IMR-90 (cell line): Measurements from ENCODE around the gene PGLYRP2. TPM values are rescaled to one million over a fixed set of nuclear protein-coding genes. Genes with fewer than 3 reads are reported as not detected.

Experiments used
- ATAC-seq: fragments of 200-7000 bp; cut with Tn5 transposase; 2 replicates; pipeline ENCODE4 v1.9.1; 2020; ENCODE audit warnings: low read depth, mild to moderate bottlenecking, moderate library complexity
- BruUV-seq: library from RNA; stranded (reverse); fragments of 400-500 nt; replicated peaks from 2 replicates; lab custom pipeline; 2021; lab: Mats Ljungman, UMichigan
- CTCF ChIA-PET: fragments of 300-600 bp; formaldehyde crosslinking; extraction: SDS; loops from one replicate; lab custom pipeline; 2021; ENCODE audit warnings: antibody characterized with exemption; lab: Yijun Ruan, JAX
- POLR2A ChIA-PET: fragments of 300-600 bp; sonication (Branson Sonifier 250); formaldehyde crosslinking; loops from one replicate; lab custom pipeline; 2022; ENCODE audit warnings: antibody characterized with exemption; ENCODE audit not compliant: unreplicated experiment; lab: Charles Lee
- DNase-seq: peaks from one replicate; pipeline ENCODE4 v3.0.0; 2013
- H2AFZ ChIP-seq: replicated peaks from 2 replicates; pipeline ENCODE3; 2013; ENCODE audit warnings: low read length, mild to moderate bottlenecking; ENCODE audit not compliant: poor library complexity
- H2AK5ac ChIP-seq: 2 replicates; pipeline ENCODE4 v1.6.1; 2013; ENCODE audit warnings: low read depth, low read length, inconsistent platforms
- H2AK9ac ChIP-seq: replicated peaks from 2 replicates; pipeline ENCODE3; 2013; ENCODE audit warnings: mild to moderate bottlenecking, low read depth, low read length, moderate library complexity; ENCODE audit not compliant: poor library complexity
- H2BK120ac ChIP-seq: 2 replicates; pipeline ENCODE4 v1.6.1; 2013; ENCODE audit warnings: low read depth, low read length, inconsistent platforms
- H2BK15ac ChIP-seq: 3 replicates; pipeline ENCODE4 v1.6.1; 2013; ENCODE audit warnings: low read depth, low read length, inconsistent platforms
- H2BK20ac ChIP-seq: 2 replicates; pipeline ENCODE4 v1.6.1; 2013; ENCODE audit warnings: low read depth, mild to moderate bottlenecking, inconsistent platforms, low read length, moderate library complexity
- H2BK5ac ChIP-seq: 2 replicates; pipeline ENCODE4 v1.6.1; 2013; ENCODE audit warnings: mild to moderate bottlenecking, low read depth, low read length, inconsistent platforms; ENCODE audit not compliant: poor library complexity, severe bottlenecking
- H3K14ac ChIP-seq: replicated peaks from 2 replicates; pipeline ENCODE4 v1.6.1; 2013; ENCODE audit warnings: low read depth, low read length, inconsistent platforms
- H3K18ac ChIP-seq: 2 replicates; pipeline ENCODE4 v1.6.1; 2013; ENCODE audit warnings: low read depth, low read length, control low read depth
- H3K23ac ChIP-seq: 2 replicates; pipeline ENCODE4 v1.6.1; 2013; ENCODE audit warnings: low read depth, low read length, inconsistent platforms
- H3K27ac ChIP-seq: 2 replicates; pipeline ENCODE4 v1.5.1; 2013; ENCODE audit warnings: mild to moderate bottlenecking, control low read depth, low read length; ENCODE audit not compliant: insufficient read depth
- H3K27me3 ChIP-seq: 2 replicates; pipeline ENCODE4 v1.6.1; 2013; ENCODE audit warnings: low read length; ENCODE audit not compliant: control insufficient read depth, insufficient read depth
- H3K36me3 ChIP-seq: 2 replicates; pipeline ENCODE4 v1.6.1; 2013; ENCODE audit warnings: low read length, mixed read lengths; ENCODE audit not compliant: control insufficient read depth, insufficient read depth
- H3K4ac ChIP-seq: 2 replicates; pipeline ENCODE4 v1.6.1; 2013; ENCODE audit warnings: low read depth, low read length, inconsistent platforms
- H3K4me1 ChIP-seq: 2 replicates; pipeline ENCODE4 v1.6.1; 2013; ENCODE audit warnings: low read length, mixed read lengths; ENCODE audit not compliant: control insufficient read depth, insufficient read depth
- H3K4me2 ChIP-seq: 2 replicates; pipeline ENCODE4 v1.6.1; 2013; ENCODE audit warnings: low read depth, mild to moderate bottlenecking, control low read depth, low read length, moderate library complexity
- H3K4me3 ChIP-seq: 2 replicates; pipeline ENCODE4 v1.5.1; 2013; ENCODE audit warnings: low read depth, mild to moderate bottlenecking, control low read depth, low read length, moderate library complexity; ENCODE audit not compliant: insufficient read depth
- H3K56ac ChIP-seq: 2 replicates; pipeline ENCODE4 v1.6.1; 2013; ENCODE audit warnings: low read length, inconsistent platforms; ENCODE audit not compliant: insufficient read depth; ENCODE audit errors: extremely low read depth
- H3K79me1 ChIP-seq, 2 experiments: 2 replicates each; pipeline ENCODE4 v1.6.1; 2013; ENCODE audit warnings: low read length in 2 of 2, inconsistent platforms in 1 of 2, low read depth in 1 of 2
- H3K9ac ChIP-seq: 2 replicates; pipeline ENCODE4 v1.6.1; 2013; ENCODE audit warnings: low read depth, low read length, control low read depth
- H3K9me1 ChIP-seq: 2 replicates; pipeline ENCODE4 v1.6.1; 2013; ENCODE audit warnings: low read length, inconsistent platforms; ENCODE audit not compliant: insufficient read depth
- H3K9me3 ChIP-seq: 2 replicates; pipeline ENCODE4 v1.6.1; 2013; ENCODE audit warnings: low read length; ENCODE audit not compliant: control insufficient read depth, insufficient read depth
- H4K20me1 ChIP-seq: 2 replicates; pipeline ENCODE4 v1.6.1; 2013; ENCODE audit warnings: low read length, inconsistent platforms; ENCODE audit not compliant: insufficient read depth
- H4K5ac ChIP-seq: 2 replicates; pipeline ENCODE4 v1.6.1; 2013; ENCODE audit warnings: mild to moderate bottlenecking, low read depth, low read length, control low read depth
- H4K8ac ChIP-seq, 2 experiments: 2 replicates each; pipeline ENCODE4 v1.6.1; 2013; ENCODE audit warnings: low read depth in 2 of 2, low read length in 2 of 2, control low read depth in 1 of 2, inconsistent platforms in 1 of 2
- H4K91ac ChIP-seq: 2 replicates; pipeline ENCODE4 v1.6.1; 2013; ENCODE audit warnings: low read depth, low read length, inconsistent platforms; ENCODE audit not compliant: insufficient read depth
- BHLHE40 ChIP-seq: fragments of 150-350 bp; IDR thresholded peaks from 2 replicates; pipeline ENCODE4 v1.6.1; 2016; ENCODE audit warnings: mild to moderate bottlenecking, low read depth, low read length
- CEBPB ChIP-seq: IDR thresholded peaks from 2 replicates; pipeline ENCODE4 v1.6.1; 2012; ENCODE audit warnings: low read depth, low read length, improper control_type of control experiment
- CHD1 ChIP-seq: IDR thresholded peaks from 2 replicates; pipeline ENCODE4 v1.6.1; 2012; ENCODE audit warnings: low read depth, low read length, improper control_type of control experiment
- FOS ChIP-seq: fragments of 150-350 bp; IDR thresholded peaks from 2 replicates; pipeline ENCODE4 v1.6.1; 2016; ENCODE audit warnings: low read depth, low read length
- MAFK ChIP-seq: IDR thresholded peaks from 2 replicates; pipeline ENCODE4 v1.6.1; 2012; ENCODE audit warnings: low read depth, low read length, improper control_type of control experiment
- MXI1 ChIP-seq: IDR thresholded peaks from 2 replicates; pipeline ENCODE4 v1.6.1; 2012; ENCODE audit warnings: low read depth, mild to moderate bottlenecking, low read length, moderate library complexity, borderline replicate concordance
- NFE2L2 ChIP-seq: fragments of 150-350 bp; IDR thresholded peaks from 2 replicates; pipeline ENCODE4 v1.6.1; 2016; ENCODE audit warnings: low read depth, mild to moderate bottlenecking, low read length
- POLR2A ChIP-seq: IDR thresholded peaks from 2 replicates; pipeline ENCODE4 v1.6.1; 2012; ENCODE audit warnings: mild to moderate bottlenecking, low read depth, low read length
- RAD21 ChIP-seq: IDR thresholded peaks from 2 replicates; pipeline ENCODE4 v1.6.1; 2012; ENCODE audit warnings: low read length, improper control_type of control experiment
- RCOR1 ChIP-seq: IDR thresholded peaks from 2 replicates; pipeline ENCODE4 v1.6.1; 2012; ENCODE audit warnings: mild to moderate bottlenecking, low read length, improper control_type of control experiment; ENCODE audit not compliant: insufficient replicate concordance
- RFX5 ChIP-seq: IDR thresholded peaks from 2 replicates; pipeline ENCODE4 v1.8.0; 2012; ENCODE audit warnings: low read depth, mild to moderate bottlenecking, low read length, moderate library complexity
- SMC3 ChIP-seq: fragments of 150-350 bp; IDR thresholded peaks from 2 replicates; pipeline ENCODE4 v1.6.1; 2016; ENCODE audit warnings: low read depth, mild to moderate bottlenecking, antibody characterized with exemption, low read length, moderate library complexity
- WGBS, 2 experiments: methylation state at CpG; one replicate each; pipeline versions ENCODE4 v1.1.5 to v1.1.7; 2013; ENCODE audit warnings: missing lambda C conversion rate in 2 of 2; ENCODE audit not compliant: insufficient read length in 1 of 2; ENCODE audit errors: extremely low coverage in 2 of 2; 5-methylcytosine and 5-hydroxymethylcytosine counted together
- dilution Hi-C: fragments of 300-500 bp; cut with HindIII; formaldehyde crosslinking; loops from one replicate; pipeline ENCODE4 v1.14.3; 2018; ENCODE audit warnings: low sequenced_read_pairs; ENCODE audit not compliant: unreplicated experiment
- in situ Hi-C: fragments of 300-500 bp; cut with MboI; formaldehyde crosslinking; loops from 3 replicates; pipeline ENCODE4 v1.14.3; 2019; ENCODE audit warnings: low sequenced_read_pairs, inconsistent platforms, mixed read lengths
- intact Hi-C: fragments of 100-400 bp; cut with micrococcal nuclease; formaldehyde crosslinking; loops from 2 replicates; pipeline ENCODE4 v1.10.0; 2022
- polyA plus RNA-seq, 3 experiments: library from polyadenylated mRNA; depleted of rRNA; stranded (reverse); fragments of >200 nt; gene quantifications; 2 replicates each; pipeline ENCODE4 v1.2.3, GENCODE V29; 2012; ENCODE audit warnings: low replicate concordance in 1 of 3
- total RNA-seq: library from RNA; depleted of rRNA; stranded (reverse); fragments of >200 nt; gene quantifications from 2 replicates; pipeline ENCODE4 v1.2.3, GENCODE V29; 2012
- TF ChIP-seq, protein P1 (sequence below): fragments of 150-350 bp; IDR thresholded peaks from 2 replicates; pipeline ENCODE4 v1.6.1; 2016; ENCODE audit warnings: low read depth, mild to moderate bottlenecking, low read length, moderate library complexity, borderline replicate concordance
- TF ChIP-seq, protein P2 (sequence below): conservative IDR thresholded peaks from 2 replicates; pipeline ENCODE4 v1.5.1; 2012; ENCODE audit warnings: mild to moderate bottlenecking, low read depth, low read length, improper control_type of control experiment
- TF ChIP-seq, protein P3 (sequence below): fragments of 150-350 bp; IDR thresholded peaks from 2 replicates; pipeline ENCODE4 v1.6.1; 2017; ENCODE audit warnings: mild to moderate bottlenecking, antibody characterized with exemption, low read length, low read depth

The PGLYRP2 gene
- total and polyA plus RNA-seq, 2 of the 4 experiments (the other 2 are of a cell fraction) = not detected

DNA sequence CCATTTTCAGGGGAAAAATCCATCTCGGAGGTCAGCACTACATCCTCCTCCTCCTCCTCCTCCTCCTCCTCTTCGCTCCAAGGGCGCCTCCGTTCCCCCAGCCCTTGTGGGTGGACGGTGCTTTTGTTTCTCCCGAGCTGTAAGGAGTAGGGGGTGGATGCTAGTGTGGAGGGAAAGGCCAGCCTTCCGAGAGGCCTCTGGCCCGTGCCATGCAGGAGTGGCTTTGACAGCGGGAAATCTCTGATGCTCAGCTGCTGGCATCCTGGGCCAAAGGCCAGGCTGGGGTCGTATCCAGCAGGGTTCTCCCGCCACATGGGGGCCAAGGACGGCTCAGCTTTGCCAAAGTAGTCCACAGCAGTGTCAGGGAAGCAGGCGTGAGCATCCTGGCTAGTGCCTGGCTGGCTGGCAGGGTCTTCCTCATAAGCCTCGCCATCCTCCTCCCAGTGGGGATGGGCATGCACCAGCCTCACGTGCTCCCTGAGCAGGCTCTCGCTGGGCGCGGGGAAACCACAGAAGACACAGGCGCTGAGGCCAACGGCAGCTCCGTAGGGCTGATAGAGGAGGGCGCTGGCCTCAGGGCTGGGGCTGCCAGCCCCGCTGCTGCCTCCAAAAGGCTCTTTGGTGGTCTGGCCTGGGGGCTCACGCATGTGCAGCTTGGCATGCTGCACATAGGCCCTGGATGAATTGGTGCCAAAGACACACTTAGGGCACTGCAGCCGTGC, 40.1 kb downstream of the PGLYRP2 start:
- intact Hi-C loops = loop anchor here (5.0 kb wide), 1 partner anchor 347 kb away; no protein-coding TSS in a partner anchor
- no peak overlapping the region for H2AK9ac ChIP-seq
- no peak overlapping the region for H3K27ac ChIP-seq
- 80% methylated on average over 13 of the region's 25 CpGs; no CpG with 5 or more reads in 1 of the 2 experiments for WGBS, 2 experiments
- H4K5ac ChIP-seq = no peak overlapping the region
- BruUV-seq = no TSS peak
- H2BK5ac ChIP-seq = no peak overlapping the region
- H3K14ac ChIP-seq = no peak overlapping the region
- H2AFZ ChIP-seq = no peak overlapping the region
- dilution Hi-C loops = no loop called here
- no peak overlapping the region for H2AK5ac ChIP-seq
- CTCF ChIA-PET = no interaction called here
- H3K4me1 ChIP-seq = peaks cover 13% of the 10 kb centered on the region
- H3K4me2 ChIP-seq = no peak overlapping the region
- no peak overlapping the region for H3K23ac ChIP-seq
- H3K79me1 ChIP-seq = no peaks in the 10 kb centered on the region; a peak in 1 of 4 replicates
- no peak overlapping the region for H2BK120ac ChIP-seq
- no peak overlapping the region for H3K4ac ChIP-seq
- H4K91ac ChIP-seq = no peak overlapping the region
- H2BK20ac ChIP-seq = no peak overlapping the region
- H3K9me3 ChIP-seq = no peaks in the 10 kb centered on the region
- DNase-seq (no peak), ATAC-seq (no peak)
- H3K36me3 ChIP-seq = no peaks in the 10 kb centered on the region
- H3K9me1 ChIP-seq = no peaks in the 10 kb centered on the region
- H4K20me1 ChIP-seq = no peaks in the 10 kb centered on the region
- no peak overlapping the region for H4K8ac ChIP-seq
- H2BK15ac ChIP-seq = no peak overlapping the region
- no peaks in the 10 kb centered on the region for H3K27me3 ChIP-seq
- POLR2A ChIA-PET = no interaction called here
- no peak overlapping the region for H3K9ac ChIP-seq
- H3K56ac ChIP-seq = no peak overlapping the region
- H3K18ac ChIP-seq = no peak overlapping the region
- in situ Hi-C loops = loop anchor here (25.0 kb wide), 1 partner anchor 877 kb away; the partner anchor contains the start of gene NDUFB7
- no peak overlapping the region for H3K4me3 ChIP-seq
- TF ChIP-seq, protein P1, sequence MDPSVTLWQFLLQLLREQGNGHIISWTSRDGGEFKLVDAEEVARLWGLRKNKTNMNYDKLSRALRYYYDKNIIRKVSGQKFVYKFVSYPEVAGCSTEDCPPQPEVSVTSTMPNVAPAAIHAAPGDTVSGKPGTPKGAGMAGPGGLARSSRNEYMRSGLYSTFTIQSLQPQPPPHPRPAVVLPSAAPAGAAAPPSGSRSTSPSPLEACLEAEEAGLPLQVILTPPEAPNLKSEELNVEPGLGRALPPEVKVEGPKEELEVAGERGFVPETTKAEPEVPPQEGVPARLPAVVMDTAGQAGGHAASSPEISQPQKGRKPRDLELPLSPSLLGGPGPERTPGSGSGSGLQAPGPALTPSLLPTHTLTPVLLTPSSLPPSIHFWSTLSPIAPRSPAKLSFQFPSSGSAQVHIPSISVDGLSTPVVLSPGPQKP = no peak
- TF ChIP-seq FOS = no peak
- no peak for TF ChIP-seq MXI1
- no peak for TF ChIP-seq RFX5
- no peak for TF ChIP-seq RCOR1
- no peak for TF ChIP-seq POLR2A
- no peak for TF ChIP-seq BHLHE40
- TF ChIP-seq, protein P2, sequence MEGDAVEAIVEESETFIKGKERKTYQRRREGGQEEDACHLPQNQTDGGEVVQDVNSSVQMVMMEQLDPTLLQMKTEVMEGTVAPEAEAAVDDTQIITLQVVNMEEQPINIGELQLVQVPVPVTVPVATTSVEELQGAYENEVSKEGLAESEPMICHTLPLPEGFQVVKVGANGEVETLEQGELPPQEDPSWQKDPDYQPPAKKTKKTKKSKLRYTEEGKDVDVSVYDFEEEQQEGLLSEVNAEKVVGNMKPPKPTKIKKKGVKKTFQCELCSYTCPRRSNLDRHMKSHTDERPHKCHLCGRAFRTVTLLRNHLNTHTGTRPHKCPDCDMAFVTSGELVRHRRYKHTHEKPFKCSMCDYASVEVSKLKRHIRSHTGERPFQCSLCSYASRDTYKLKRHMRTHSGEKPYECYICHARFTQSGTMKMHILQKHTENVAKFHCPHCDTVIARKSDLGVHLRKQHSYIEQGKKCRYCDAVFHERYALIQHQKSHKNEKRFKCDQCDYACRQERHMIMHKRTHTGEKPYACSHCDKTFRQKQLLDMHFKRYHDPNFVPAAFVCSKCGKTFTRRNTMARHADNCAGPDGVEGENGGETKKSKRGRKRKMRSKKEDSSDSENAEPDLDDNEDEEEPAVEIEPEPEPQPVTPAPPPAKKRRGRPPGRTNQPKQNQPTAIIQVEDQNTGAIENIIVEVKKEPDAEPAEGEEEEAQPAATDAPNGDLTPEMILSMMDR = no peak
- no peak for TF ChIP-seq CHD1
- no peak for TF ChIP-seq MAFK
- no peak for TF ChIP-seq NFE2L2
- no peak for TF ChIP-seq SMC3
- TF ChIP-seq RAD21 = no peak
- TF ChIP-seq, protein P3, sequence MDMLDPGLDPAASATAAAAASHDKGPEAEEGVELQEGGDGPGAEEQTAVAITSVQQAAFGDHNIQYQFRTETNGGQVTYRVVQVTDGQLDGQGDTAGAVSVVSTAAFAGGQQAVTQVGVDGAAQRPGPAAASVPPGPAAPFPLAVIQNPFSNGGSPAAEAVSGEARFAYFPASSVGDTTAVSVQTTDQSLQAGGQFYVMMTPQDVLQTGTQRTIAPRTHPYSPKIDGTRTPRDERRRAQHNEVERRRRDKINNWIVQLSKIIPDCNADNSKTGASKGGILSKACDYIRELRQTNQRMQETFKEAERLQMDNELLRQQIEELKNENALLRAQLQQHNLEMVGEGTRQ = no peak
- TF ChIP-seq CEBPB = no peak
